ENCODE data around the gene GRIA4. TPM values are rescaled to one million over a fixed set of nuclear protein-coding genes. Genes with fewer than 3 reads are reported as not detected.

The GRIA4 gene
- total and polyA plus RNA-seq, 2 of the 13 experiments (the other 11 are each of a cell fraction or from before 2014, with no cell fraction given): not detected

DNA sequence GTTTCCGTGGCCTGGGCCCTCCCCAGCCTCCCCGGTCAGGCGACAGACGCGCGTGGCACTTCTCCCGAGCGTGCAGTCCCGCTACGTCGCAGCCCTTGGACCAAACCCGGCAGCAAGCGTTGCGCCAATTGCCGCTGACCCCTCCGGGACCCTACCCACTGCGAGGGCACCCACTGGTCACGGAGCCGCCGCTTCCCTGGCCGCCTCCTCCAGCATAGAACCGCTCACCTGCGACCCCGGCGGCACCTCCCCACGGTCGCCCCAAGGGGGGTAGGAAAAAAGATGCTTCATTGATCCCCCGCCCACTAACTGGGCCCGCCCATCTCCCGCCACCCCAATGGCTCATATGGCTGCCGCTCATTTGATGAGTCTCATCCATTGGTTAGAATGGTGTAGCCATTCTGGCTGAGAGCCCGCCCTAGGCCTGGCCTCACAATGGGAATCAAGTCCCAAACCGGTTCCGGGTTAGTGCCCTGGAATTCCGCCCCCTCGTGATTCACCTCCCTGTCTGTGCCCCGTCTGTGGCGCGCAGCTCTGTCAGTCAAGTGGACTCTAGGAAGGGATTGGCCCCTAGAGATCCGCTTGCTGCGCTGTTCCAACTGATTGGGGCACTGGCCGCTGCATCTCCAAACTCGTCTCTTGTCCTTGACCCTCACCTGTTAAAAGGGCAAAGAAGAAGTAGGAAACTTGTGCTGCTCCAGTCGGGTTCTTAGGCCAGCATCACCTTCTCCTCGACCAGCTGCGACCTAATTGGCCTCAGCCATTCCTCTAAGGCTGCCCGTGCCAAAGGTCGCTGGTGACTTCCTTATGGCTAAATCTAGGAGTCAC is 412.3 kb downstream of the GRIA4 start, which contains the start of gene MSANTD4 (continued):
- no peak for TF ChIP-seq SRSF9 (IDR thresholded peaks at IDR 0.05; ENCODE audit: borderline replicate concordance, insufficient read depth, low read depth, low read length, poor library complexity, severe bottlenecking)
- TF ChIP-seq ZNF451 (CRISPR knock-in tag; IDR thresholded peaks at IDR 0.05): 0 out of 2 replicates have a peak, but pooled peaks have one; percentile 21
- TF ChIP-seq SYNCRIP (IDR thresholded peaks at IDR 0.05; ENCODE audit: insufficient read depth, low read depth, low read length): no peak
- peak; percentile 98 for TF ChIP-seq POGZ (CRISPR knock-in tag; IDR thresholded peaks at IDR 0.05)
- TF ChIP-seq TOPORS (CRISPR knock-in tag; IDR thresholded peaks at IDR 0.05): 0 out of 2 replicates have a peak, but pooled peaks have one; percentile 8
- TF ChIP-seq ZNF816 (CRISPR knock-in tag; IDR thresholded peaks at IDR 0.05; ENCODE audit: borderline replicate concordance): no peak
- peak; percentile 72 for TF ChIP-seq KDM2A (CRISPR knock-in tag; IDR thresholded peaks at IDR 0.05; ENCODE audit: borderline replicate concordance, low read depth)
- 0 out of 2 replicates have a peak, but pooled peaks have one; percentile 9 for TF ChIP-seq BCL6 (CRISPR knock-in tag; IDR thresholded peaks at IDR 0.05)
- no peak for TF ChIP-seq BRD4 (CRISPR knock-in tag; IDR thresholded peaks at IDR 0.05)
- TF ChIP-seq NAIF1 (CRISPR knock-in tag; IDR thresholded peaks at IDR 0.05; ENCODE audit: borderline replicate concordance): no peak
- TF ChIP-seq HDAC2 (CRISPR knock-in tag; IDR thresholded peaks at IDR 0.05): peak; percentile 41; the same call in 1 of the 2 replicates
- TF ChIP-seq POLR2A (IDR thresholded peaks at IDR 0.05; ENCODE audit: insufficient read depth in 1 of 2, low read depth in 2 of 2, low read length in 2 of 2): peak; percentile 46 to 69
- no peak for TF ChIP-seq ZNF563 (CRISPR knock-in tag; IDR thresholded peaks at IDR 0.05)
- peak; percentile 94 for TF ChIP-seq RBM39 (IDR thresholded peaks at IDR 0.05; ENCODE audit: low read depth, low read length, poor library complexity, severe bottlenecking)
- TF ChIP-seq BRCA1 (CRISPR knock-in tag; IDR thresholded peaks at IDR 0.05): no peak
- TF ChIP-seq, protein P1, sequence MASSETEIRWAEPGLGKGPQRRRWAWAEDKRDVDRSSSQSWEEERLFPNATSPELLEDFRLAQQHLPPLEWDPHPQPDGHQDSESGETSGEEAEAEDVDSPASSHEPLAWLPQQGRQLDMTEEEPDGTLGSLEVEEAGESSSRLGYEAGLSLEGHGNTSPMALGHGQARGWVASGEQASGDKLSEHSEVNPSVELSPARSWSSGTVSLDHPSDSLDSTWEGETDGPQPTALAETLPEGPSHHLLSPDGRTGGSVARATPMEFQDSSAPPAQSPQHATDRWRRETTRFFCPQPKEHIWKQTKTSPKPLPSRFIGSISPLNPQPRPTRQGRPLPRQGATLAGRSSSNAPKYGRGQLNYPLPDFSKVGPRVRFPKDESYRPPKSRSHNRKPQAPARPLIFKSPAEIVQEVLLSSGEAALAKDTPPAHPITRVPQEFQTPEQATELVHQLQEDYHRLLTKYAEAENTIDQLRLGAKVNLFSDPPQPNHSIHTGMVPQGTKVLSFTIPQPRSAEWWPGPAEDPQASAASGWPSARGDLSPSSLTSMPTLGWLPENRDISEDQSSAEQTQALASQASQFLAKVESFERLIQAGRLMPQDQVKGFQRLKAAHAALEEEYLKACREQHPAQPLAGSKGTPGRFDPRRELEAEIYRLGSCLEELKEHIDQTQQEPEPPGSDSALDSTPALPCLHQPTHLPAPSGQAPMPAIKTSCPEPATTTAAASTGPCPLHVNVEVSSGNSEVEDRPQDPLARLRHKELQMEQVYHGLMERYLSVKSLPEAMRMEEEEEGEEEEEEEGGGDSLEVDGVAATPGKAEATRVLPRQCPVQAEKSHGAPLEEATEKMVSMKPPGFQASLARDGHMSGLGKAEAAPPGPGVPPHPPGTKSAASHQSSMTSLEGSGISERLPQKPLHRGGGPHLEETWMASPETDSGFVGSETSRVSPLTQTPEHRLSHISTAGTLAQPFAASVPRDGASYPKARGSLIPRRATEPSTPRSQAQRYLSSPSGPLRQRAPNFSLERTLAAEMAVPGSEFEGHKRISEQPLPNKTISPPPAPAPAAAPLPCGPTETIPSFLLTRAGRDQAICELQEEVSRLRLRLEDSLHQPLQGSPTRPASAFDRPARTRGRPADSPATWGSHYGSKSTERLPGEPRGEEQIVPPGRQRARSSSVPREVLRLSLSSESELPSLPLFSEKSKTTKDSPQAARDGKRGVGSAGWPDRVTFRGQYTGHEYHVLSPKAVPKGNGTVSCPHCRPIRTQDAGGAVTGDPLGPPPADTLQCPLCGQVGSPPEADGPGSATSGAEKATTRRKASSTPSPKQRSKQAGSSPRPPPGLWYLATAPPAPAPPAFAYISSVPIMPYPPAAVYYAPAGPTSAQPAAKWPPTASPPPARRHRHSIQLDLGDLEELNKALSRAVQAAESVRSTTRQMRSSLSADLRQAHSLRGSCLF (CRISPR knock-in tag; IDR thresholded peaks at IDR 0.05; ENCODE audit: borderline replicate concordance): no peak
- TF ChIP-seq, protein P2, sequence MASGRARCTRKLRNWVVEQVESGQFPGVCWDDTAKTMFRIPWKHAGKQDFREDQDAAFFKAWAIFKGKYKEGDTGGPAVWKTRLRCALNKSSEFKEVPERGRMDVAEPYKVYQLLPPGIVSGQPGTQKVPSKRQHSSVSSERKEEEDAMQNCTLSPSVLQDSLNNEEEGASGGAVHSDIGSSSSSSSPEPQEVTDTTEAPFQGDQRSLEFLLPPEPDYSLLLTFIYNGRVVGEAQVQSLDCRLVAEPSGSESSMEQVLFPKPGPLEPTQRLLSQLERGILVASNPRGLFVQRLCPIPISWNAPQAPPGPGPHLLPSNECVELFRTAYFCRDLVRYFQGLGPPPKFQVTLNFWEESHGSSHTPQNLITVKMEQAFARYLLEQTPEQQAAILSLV (CRISPR knock-in tag; IDR thresholded peaks at IDR 0.05; ENCODE audit: borderline replicate concordance): peak; percentile 44; the same call in 1 of the 2 replicates
- no peak for TF ChIP-seq ZFP37 (CRISPR knock-in tag; IDR thresholded peaks at IDR 0.05; ENCODE audit: borderline replicate concordance)
